ENCODE data around the gene MYO1B.
A peak's percentile ranks its signal among the peaks of the same experiment; 100 is the strongest.

The MYO1B gene

GRCh38 chr2:191365089-191365488 is 119.9 kb downstream of the MYO1B start:
- peaks cover 24% of the 10 kb centered on the region for H3K4me1 ChIP-seq (ENCODE audit: control insufficient read depth, insufficient read depth, low read length)
- H3K36me3 ChIP-seq (ENCODE audit: control insufficient read depth, insufficient read depth, low read length, severe bottlenecking) = peaks cover 55% of the 10 kb centered on the region
- H3K9me3 ChIP-seq (ENCODE audit: control insufficient read depth, low read length) = no peaks in the 10 kb centered on the region
- no peak overlapping the region for H3K4me3 ChIP-seq (ENCODE audit: low read length)
- no peak for DNase-seq (ENCODE audit: low read depth)
- no peak overlapping the region for H3K9ac ChIP-seq (ENCODE audit: low read length)
- no peaks in the 10 kb centered on the region for H3K27me3 ChIP-seq (replicated peaks; ENCODE audit: control insufficient read depth, insufficient read depth, low read length)

GRCh38 chr2:191366199-191366598 is 121.0 kb downstream of the MYO1B start:
- peak overlapping the region; percentile 26 for H3K4me3 ChIP-seq (ENCODE audit: low read length)
- no peaks in the 10 kb centered on the region for H3K9me3 ChIP-seq (ENCODE audit: control insufficient read depth, low read length)
- H3K9ac ChIP-seq (ENCODE audit: low read length) = peak overlapping the region; percentile 53
- peaks cover 56% of the 10 kb centered on the region for H3K36me3 ChIP-seq (ENCODE audit: control insufficient read depth, insufficient read depth, low read length, severe bottlenecking)
- no peaks in the 10 kb centered on the region for H3K27me3 ChIP-seq (replicated peaks; ENCODE audit: control insufficient read depth, insufficient read depth, low read length)
- peak; percentile 70 for DNase-seq (ENCODE audit: low read depth)
- H3K4me1 ChIP-seq (ENCODE audit: control insufficient read depth, insufficient read depth, low read length) = peaks cover 24% of the 10 kb centered on the region

DNA sequence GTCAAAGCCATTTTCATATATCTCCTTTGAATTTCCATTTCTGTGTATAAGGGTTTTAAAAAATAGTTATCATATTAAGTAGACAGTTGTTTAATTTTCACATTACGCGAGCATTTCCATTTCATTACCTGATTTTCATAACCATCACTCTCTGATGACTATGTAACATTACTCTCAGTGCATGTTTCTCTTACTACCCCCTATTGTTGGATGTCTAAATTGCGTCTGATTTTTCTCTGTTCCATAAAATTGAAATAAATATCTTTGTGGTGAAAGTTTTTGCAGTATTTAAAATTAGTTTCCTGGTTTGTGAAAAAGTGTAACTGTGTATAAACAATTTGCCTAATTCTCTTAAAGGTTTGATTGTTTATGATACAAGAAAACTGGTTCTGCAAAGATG is 123.8 kb downstream of the MYO1B start:
- Histone ChIP-seq H3K4me3 (ENCODE audit: low read length) (no peak overlapping the region), H3K4me1 (ENCODE audit: control insufficient read depth, insufficient read depth, low read length) (peaks cover 24% of the 10 kb centered on the region), H3K27me3 (replicated peaks; ENCODE audit: control insufficient read depth, insufficient read depth, low read length) (no peaks in the 10 kb centered on the region), H3K36me3 (ENCODE audit: control insufficient read depth, insufficient read depth, low read length, severe bottlenecking) (peaks cover 43% of the 10 kb centered on the region), H3K9me3 (ENCODE audit: control insufficient read depth, low read length) (no peaks in the 10 kb centered on the region), H3K9ac (ENCODE audit: low read length) (no peak overlapping the region)
- DNase-seq (ENCODE audit: low read depth) = no peak

DNA sequence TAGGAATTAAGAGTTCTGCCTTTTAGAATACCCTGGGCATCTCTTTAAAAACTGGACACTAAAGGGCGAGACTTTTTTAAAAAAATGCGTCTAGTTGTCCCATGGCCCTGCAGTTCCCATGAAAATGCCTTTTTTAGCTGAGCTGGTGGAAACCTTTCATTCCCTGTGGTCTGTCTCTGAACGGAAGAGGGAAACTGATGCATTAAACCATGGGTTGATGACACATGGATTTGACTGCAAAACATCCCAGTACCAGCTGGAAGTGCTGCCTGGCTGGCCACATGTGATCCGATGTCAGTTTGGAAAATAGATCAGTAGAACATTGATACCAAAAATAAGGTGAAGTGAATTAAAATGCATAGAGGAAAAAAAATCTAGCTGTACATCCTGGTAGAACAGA is 129.2 kb downstream of the MYO1B start:
- Histone ChIP-seq H3K4me3 (ENCODE audit: low read length) (no peak overlapping the region), H3K27me3 (replicated peaks; ENCODE audit: control insufficient read depth, insufficient read depth, low read length) (no peaks in the 10 kb centered on the region), H3K4me1 (ENCODE audit: control insufficient read depth, insufficient read depth, low read length) (peaks cover 24% of the 10 kb centered on the region), H3K36me3 (ENCODE audit: control insufficient read depth, insufficient read depth, low read length, severe bottlenecking) (peaks cover 40% of the 10 kb centered on the region), H3K9me3 (ENCODE audit: control insufficient read depth, low read length) (no peaks in the 10 kb centered on the region), H3K9ac (ENCODE audit: low read length) (no peak overlapping the region)
- no peak for DNase-seq (ENCODE audit: low read depth)

GRCh38 chr2:191374939-191375338 is 129.7 kb downstream of the MYO1B start:
- peaks cover 25% of the 10 kb centered on the region for H3K4me1 ChIP-seq (ENCODE audit: control insufficient read depth, insufficient read depth, low read length)
- H3K4me3 ChIP-seq (ENCODE audit: low read length) = no peak overlapping the region
- no peaks in the 10 kb centered on the region for H3K9me3 ChIP-seq (ENCODE audit: control insufficient read depth, low read length)
- H3K9ac ChIP-seq (ENCODE audit: low read length) = no peak overlapping the region
- no peak for DNase-seq (ENCODE audit: low read depth)
- peaks cover 34% of the 10 kb centered on the region for H3K36me3 ChIP-seq (ENCODE audit: control insufficient read depth, insufficient read depth, low read length, severe bottlenecking)
- H3K27me3 ChIP-seq (replicated peaks; ENCODE audit: control insufficient read depth, insufficient read depth, low read length) = no peaks in the 10 kb centered on the region

GRCh38 chr2:191376981-191377629 is 131.9 kb downstream of the MYO1B start:
- Histone ChIP-seq H3K36me3 (ENCODE audit: control insufficient read depth, insufficient read depth, low read length, severe bottlenecking) (peaks cover 31% of the 10 kb centered on the region), H3K4me3 (ENCODE audit: low read length) (no peak overlapping the region), H3K4me1 (ENCODE audit: control insufficient read depth, insufficient read depth, low read length) (peaks cover 25% of the 10 kb centered on the region), H3K27me3 (replicated peaks; ENCODE audit: control insufficient read depth, insufficient read depth, low read length) (no peaks in the 10 kb centered on the region), H3K9me3 (ENCODE audit: control insufficient read depth, low read length) (no peaks in the 10 kb centered on the region), H3K9ac (ENCODE audit: low read length) (peak overlapping the region; percentile 55)
- peak; percentile 93 for DNase-seq (ENCODE audit: low read depth)

GRCh38 chr2:191379375-191379774 is 134.2 kb downstream of the MYO1B start:
- H3K4me1 ChIP-seq (ENCODE audit: control insufficient read depth, insufficient read depth, low read length) = peaks cover 39% of the 10 kb centered on the region
- no peaks in the 10 kb centered on the region for H3K9me3 ChIP-seq (ENCODE audit: control insufficient read depth, low read length)
- H3K4me3 ChIP-seq (ENCODE audit: low read length) = no peak overlapping the region
- no peak for DNase-seq (ENCODE audit: low read depth)
- no peak overlapping the region for H3K9ac ChIP-seq (ENCODE audit: low read length)
- peaks cover 34% of the 10 kb centered on the region for H3K36me3 ChIP-seq (ENCODE audit: control insufficient read depth, insufficient read depth, low read length, severe bottlenecking)
- no peaks in the 10 kb centered on the region for H3K27me3 ChIP-seq (replicated peaks; ENCODE audit: control insufficient read depth, insufficient read depth, low read length)

DNA sequence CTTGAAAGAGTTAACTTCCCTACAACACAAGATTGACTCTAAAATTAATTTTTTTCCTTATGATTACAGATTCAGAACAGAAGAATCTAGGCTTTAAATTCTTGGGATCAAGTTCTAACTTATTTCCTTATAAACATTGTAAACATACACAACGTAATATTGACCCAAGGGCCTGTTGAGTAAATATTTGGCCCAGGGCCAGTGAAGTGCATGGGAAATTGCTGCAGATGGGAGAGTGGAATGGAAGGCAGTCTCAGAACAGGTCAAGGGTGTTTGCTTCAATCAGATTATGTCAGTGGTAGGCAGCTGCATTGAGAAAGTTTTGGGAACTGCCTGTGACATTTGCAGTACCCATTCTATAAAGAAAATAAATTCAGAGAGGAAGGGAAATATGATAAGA is 137.6 kb downstream of the MYO1B start:
- Histone ChIP-seq H3K4me1 (ENCODE audit: control insufficient read depth, insufficient read depth, low read length) (peaks cover 55% of the 10 kb centered on the region), H3K27me3 (replicated peaks; ENCODE audit: control insufficient read depth, insufficient read depth, low read length) (no peaks in the 10 kb centered on the region), H3K4me3 (ENCODE audit: low read length) (no peak overlapping the region), H3K9ac (ENCODE audit: low read length) (no peak overlapping the region), H3K9me3 (ENCODE audit: control insufficient read depth, low read length) (no peaks in the 10 kb centered on the region), H3K36me3 (ENCODE audit: control insufficient read depth, insufficient read depth, low read length, severe bottlenecking) (peaks cover 42% of the 10 kb centered on the region)
- DNase-seq (ENCODE audit: low read depth) = peak; percentile 88

DNA sequence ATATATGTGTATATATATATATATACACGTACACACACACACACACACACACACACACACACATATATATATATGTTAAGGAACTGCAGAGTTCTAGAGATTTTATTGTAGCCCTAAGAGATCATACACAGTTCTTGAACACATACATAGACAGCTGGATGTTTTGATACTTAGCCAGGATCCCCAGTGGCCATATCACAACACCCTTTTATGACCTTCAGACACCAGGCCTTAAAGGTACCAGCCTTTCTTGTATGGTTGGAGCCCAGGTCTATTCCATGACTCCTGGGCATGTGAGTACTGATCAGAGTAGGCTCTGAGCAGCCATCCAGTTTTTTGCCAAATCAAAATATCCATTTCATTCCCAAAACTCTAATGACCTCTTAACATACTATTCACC is 138.3 kb downstream of the MYO1B start:
- H3K4me3 ChIP-seq (ENCODE audit: low read length) = no peak overlapping the region
- H3K9ac ChIP-seq (ENCODE audit: low read length) = no peak overlapping the region
- no peaks in the 10 kb centered on the region for H3K9me3 ChIP-seq (ENCODE audit: control insufficient read depth, low read length)
- peaks cover 55% of the 10 kb centered on the region for H3K4me1 ChIP-seq (ENCODE audit: control insufficient read depth, insufficient read depth, low read length)
- DNase-seq (ENCODE audit: low read depth) = no peak
- no peaks in the 10 kb centered on the region for H3K27me3 ChIP-seq (replicated peaks; ENCODE audit: control insufficient read depth, insufficient read depth, low read length)
- H3K36me3 ChIP-seq (ENCODE audit: control insufficient read depth, insufficient read depth, low read length, severe bottlenecking) = peaks cover 47% of the 10 kb centered on the region

DNA sequence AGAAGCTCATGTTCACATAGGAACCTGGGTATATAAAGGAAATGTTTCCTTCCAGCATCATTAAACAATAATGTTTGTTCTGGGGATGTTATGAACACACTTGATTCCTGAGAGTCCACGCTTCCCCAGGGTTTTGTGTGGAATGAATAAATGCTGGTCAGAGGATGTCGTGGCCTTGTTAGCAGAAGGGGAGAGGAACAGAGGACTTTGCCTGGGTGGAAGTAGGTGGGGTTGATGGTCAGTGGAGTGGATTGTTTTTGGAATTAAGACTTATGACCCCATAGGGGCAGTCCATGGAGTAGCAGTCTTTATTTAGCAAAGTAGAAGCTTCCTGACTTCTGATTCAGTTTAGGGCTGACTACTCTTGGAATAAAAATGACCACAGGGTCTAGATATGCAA is 139.6 kb downstream of the MYO1B start:
- Histone ChIP-seq H3K9ac (ENCODE audit: low read length) (peak overlapping the region; percentile 44), H3K36me3 (ENCODE audit: control insufficient read depth, insufficient read depth, low read length, severe bottlenecking) (peaks cover 57% of the 10 kb centered on the region), H3K4me3 (ENCODE audit: low read length) (no peak overlapping the region), H3K9me3 (ENCODE audit: control insufficient read depth, low read length) (no peaks in the 10 kb centered on the region), H3K4me1 (ENCODE audit: control insufficient read depth, insufficient read depth, low read length) (peaks cover 50% of the 10 kb centered on the region), H3K27me3 (replicated peaks; ENCODE audit: control insufficient read depth, insufficient read depth, low read length) (no peaks in the 10 kb centered on the region)
- peak; percentile 36 for DNase-seq (ENCODE audit: low read depth)

DNA sequence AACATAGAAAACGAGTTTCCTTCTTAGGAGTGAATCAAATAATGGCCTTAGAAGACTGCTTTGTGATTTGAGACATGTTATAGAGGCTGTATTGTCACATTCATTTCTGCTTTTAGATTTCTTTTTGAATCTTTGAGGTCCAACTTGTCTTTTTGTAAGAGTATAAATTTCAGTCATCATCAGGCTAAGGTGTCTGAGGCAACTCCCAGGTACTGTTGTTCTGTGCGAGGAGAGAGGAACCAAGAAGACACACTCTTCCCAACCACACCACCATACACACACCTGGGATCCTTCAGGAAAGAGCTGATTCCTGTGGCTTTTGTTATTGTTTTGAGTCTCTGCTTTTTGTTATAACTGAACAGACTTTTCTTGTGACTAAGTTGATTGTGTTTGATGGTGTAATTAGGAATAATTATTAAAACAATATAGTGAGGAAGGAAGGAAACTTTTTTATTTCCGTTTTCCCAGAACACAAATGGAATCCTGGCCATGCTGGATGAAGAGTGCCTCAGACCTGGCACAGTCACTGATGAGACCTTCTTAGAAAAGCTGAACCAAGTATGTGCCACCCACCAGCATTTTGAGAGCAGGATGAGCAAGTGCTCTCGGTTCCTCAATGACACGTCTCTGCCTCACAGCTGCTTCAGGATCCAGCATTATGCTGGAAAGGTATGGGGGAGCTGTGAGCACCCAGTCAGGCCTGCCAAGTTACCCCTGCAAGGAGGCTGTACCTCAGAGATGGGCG is 140.4 kb downstream of the MYO1B start:
- DNase-seq (ENCODE audit: low read depth) = no peak
- Histone ChIP-seq H3K9ac (ENCODE audit: low read length) (peak overlapping the region; percentile 44), H3K36me3 (ENCODE audit: control insufficient read depth, insufficient read depth, low read length, severe bottlenecking) (peaks cover 65% of the 10 kb centered on the region), H3K9me3 (ENCODE audit: control insufficient read depth, low read length) (no peaks in the 10 kb centered on the region), H3K27me3 (replicated peaks; ENCODE audit: control insufficient read depth, insufficient read depth, low read length) (no peaks in the 10 kb centered on the region), H3K4me3 (ENCODE audit: low read length) (no peak overlapping the region), H3K4me1 (ENCODE audit: control insufficient read depth, insufficient read depth, low read length) (peaks cover 50% of the 10 kb centered on the region)

All from adipocyte (in vitro differentiated cells).